Measurements from ENCODE around the gene GSG1. TPM values are rescaled to one million over a fixed set of nuclear protein-coding genes. Genes with fewer than 3 reads are reported as not detected.

GSG1 gene
- total RNA-seq, 2 experiments from 2014 or later = not detected

DNA sequence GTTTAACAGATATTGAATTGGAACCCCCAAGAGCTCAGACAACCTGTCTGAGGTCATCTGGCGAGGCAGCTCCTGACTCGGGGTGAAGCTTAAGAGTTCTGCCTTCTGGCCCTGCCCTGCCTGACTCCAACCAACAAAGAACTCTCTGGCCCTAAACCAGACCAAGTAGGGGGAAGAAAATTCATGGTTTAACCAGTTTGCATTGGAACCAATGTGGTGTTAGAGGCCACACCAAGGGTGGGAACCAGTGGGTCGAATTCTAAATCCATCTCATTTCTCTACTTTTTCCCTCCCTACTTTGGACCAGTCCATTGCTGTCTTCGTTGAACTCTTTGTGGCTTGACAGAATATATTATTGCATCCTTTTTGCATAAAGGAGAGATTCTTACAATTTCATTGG lies 30.4 kb upstream of the GSG1 start:
- peaks cover 12% of the 10 kb centered on the region for H3K4me1 Mint-ChIP-seq
- H3K9me3 Mint-ChIP-seq = no peaks in the 10 kb centered on the region
- H3K4me3 Mint-ChIP-seq = no peak overlapping the region
- H3K27ac Mint-ChIP-seq = no peak overlapping the region
- no peak for DNase-seq
- no peaks in the 10 kb centered on the region for H3K36me3 Mint-ChIP-seq (ENCODE audit: low read depth)
- H3K27me3 Mint-ChIP-seq = peaks cover 13% of the 10 kb centered on the region
- ChIA-PET POLR2A (no interaction called here), CTCF (no interaction called here)

DNA sequence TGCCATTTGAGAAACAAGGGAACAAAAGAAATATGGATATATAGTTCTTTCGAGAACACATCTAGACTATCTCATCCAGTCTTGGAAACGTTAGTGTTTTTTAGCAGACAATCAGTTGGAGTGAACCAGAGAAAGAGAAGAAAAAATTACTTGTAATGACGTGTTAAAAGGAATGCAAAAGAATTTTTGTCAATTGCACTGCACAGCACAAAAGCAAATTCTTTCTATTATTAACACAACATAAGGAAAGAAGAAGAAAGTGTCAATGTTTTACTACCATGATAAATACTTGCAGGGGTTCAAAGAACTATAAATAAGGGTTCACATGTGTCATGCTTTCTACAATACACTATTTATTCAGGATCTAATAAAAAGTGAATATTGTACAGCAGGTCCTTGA lies 27.5 kb upstream of the GSG1 start:
- no peaks in the 10 kb centered on the region for H3K9me3 Mint-ChIP-seq
- CTCF ChIA-PET = no interaction called here
- POLR2A ChIA-PET = no interaction called here
- no peak overlapping the region for H3K27ac Mint-ChIP-seq
- H3K36me3 Mint-ChIP-seq (ENCODE audit: low read depth) = no peaks in the 10 kb centered on the region
- no peak for DNase-seq
- peaks cover 15% of the 10 kb centered on the region for H3K27me3 Mint-ChIP-seq
- H3K4me1 Mint-ChIP-seq = peaks cover 10% of the 10 kb centered on the region
- H3K4me3 Mint-ChIP-seq = no peak overlapping the region

DNA sequence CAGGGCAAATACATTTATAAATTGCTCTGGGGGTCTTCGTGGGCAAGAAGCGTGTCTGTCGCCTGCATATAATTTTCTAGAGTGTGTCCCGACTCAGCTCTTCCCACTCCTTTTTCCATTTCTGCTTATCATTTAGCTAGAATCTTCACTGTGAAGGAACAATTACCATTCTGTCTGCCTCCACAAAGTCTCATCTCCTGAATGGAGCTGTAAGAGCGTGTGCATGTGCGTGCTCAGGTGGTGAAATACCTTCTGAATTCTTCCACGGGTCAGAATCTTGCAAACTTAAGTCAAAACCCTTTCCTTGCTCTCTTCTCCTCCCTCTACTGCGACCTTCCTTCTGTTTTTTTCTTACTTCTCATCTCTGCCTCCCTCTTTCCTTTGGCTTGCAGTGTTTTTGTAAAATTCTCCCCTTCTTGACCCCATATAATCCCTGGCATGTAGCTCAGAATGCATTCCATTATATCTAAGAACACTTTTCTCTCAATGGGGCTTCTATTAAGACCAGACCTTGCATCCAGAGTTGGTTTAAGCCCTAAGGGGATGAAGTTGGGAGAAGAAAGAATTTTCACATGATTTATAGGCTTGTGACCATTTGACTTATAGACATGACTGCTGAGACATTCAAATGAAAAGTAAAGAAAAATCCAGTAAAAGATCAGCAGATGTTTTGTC lies 25.0 kb upstream of the GSG1 start:
- no peak for DNase-seq
- no peak overlapping the region for H3K4me3 Mint-ChIP-seq
- H3K27me3 Mint-ChIP-seq = peaks cover 10% of the 10 kb centered on the region
- no peaks in the 10 kb centered on the region for H3K9me3 Mint-ChIP-seq
- H3K27ac Mint-ChIP-seq = no peak overlapping the region
- H3K36me3 Mint-ChIP-seq (ENCODE audit: low read depth) = no peaks in the 10 kb centered on the region
- ChIA-PET POLR2A (no interaction called here), CTCF (interaction anchor here (0.5 to 1.0 kb wide), 2 partner anchors 15 to 448 kb away, joined by 3 to 4 read pairs; no protein-coding TSS in a partner anchor)
- H3K4me1 Mint-ChIP-seq = peaks cover 10% of the 10 kb centered on the region

DNA sequence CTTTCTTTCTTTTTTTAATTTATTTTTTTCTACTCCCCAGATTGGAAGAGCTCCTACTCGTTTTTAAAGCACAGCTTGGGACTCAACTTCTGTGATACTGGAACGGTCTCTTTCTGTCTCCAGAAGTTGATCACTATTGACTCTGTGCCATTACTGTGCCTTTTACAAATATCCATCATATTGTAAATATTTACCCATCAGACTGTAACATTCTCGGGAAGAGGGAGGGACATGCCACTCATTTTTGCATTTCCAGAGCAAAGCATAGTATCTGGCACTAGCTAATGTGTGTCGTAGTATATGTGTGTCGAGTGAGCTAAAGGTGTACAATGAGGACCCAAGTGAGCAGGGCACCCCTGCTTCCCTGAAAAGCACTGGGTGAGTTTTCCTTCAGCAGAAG lies 24.0 kb upstream of the GSG1 start:
- DNase-seq = no peak
- H3K27me3 Mint-ChIP-seq = peaks cover 10% of the 10 kb centered on the region
- no peaks in the 10 kb centered on the region for H3K9me3 Mint-ChIP-seq
- no peak overlapping the region for H3K4me3 Mint-ChIP-seq
- POLR2A ChIA-PET = no interaction called here
- H3K4me1 Mint-ChIP-seq = peaks cover 10% of the 10 kb centered on the region
- no peak overlapping the region for H3K27ac Mint-ChIP-seq
- CTCF ChIA-PET = interaction anchor here (1.1 kb wide), 1 partner anchor 129 kb away, joined by 3 read pairs; no protein-coding TSS in a partner anchor
- no peaks in the 10 kb centered on the region for H3K36me3 Mint-ChIP-seq (ENCODE audit: low read depth)

DNA sequence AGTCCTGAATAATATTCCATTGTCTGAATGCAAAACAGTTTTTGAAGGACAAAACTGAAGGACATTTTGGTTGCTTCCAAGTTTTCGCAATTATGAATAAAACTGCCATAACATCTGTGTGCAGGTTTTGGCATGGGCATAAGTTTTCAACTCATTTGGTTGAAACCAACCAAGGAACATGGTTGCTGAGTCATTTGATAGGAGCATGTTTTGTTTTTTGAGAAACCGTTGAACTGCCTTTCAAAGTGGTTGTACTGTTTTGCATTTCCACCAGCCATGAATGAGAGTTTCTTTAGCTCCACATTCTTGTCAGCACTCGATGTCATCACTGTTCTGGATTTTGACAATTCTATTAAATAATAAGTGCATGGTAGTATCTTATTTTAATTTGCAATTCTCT lies 23.0 kb upstream of the GSG1 start:
- Mint-ChIP-seq H3K36me3 (ENCODE audit: low read depth) (no peaks in the 10 kb centered on the region), H3K4me1 (peaks cover 5% of the 10 kb centered on the region), H3K9me3 (no peaks in the 10 kb centered on the region), H3K27ac (no peak overlapping the region), H3K4me3 (no peak overlapping the region), H3K27me3 (peaks cover 10% of the 10 kb centered on the region)
- ChIA-PET POLR2A (no interaction called here), CTCF (interaction anchor here (0.6 to 1.2 kb wide), 2 partner anchors 30 to 133 kb away, joined by 3 to 7 read pairs; no protein-coding TSS in a partner anchor)
- no peak for DNase-seq

DNA sequence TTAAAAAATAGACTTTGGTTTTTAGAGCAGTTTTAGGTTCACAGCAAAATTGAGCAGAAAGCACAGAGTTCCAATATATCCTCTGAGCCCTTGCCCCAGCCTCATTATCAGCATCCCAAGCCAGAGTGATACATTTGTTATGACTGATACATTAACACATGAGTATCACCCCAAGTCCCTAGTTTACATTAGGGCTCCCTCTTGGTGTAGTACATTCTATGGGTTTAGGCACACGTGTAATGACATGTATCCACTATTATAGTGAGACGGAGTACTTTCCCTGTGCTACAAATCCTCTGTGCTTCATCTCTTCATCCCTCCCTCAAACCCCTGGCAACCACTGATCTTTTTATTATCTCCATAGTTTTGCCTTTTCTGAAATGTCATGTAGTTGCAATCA lies 22.5 kb upstream of the GSG1 start:
- CTCF ChIA-PET = interaction anchor here (0.6 to 1.2 kb wide), 2 partner anchors 31 to 133 kb away, joined by 3 to 7 read pairs; no protein-coding TSS in a partner anchor
- Mint-ChIP-seq H3K27me3 (peaks cover 7% of the 10 kb centered on the region), H3K36me3 (ENCODE audit: low read depth) (no peaks in the 10 kb centered on the region)

DNA sequence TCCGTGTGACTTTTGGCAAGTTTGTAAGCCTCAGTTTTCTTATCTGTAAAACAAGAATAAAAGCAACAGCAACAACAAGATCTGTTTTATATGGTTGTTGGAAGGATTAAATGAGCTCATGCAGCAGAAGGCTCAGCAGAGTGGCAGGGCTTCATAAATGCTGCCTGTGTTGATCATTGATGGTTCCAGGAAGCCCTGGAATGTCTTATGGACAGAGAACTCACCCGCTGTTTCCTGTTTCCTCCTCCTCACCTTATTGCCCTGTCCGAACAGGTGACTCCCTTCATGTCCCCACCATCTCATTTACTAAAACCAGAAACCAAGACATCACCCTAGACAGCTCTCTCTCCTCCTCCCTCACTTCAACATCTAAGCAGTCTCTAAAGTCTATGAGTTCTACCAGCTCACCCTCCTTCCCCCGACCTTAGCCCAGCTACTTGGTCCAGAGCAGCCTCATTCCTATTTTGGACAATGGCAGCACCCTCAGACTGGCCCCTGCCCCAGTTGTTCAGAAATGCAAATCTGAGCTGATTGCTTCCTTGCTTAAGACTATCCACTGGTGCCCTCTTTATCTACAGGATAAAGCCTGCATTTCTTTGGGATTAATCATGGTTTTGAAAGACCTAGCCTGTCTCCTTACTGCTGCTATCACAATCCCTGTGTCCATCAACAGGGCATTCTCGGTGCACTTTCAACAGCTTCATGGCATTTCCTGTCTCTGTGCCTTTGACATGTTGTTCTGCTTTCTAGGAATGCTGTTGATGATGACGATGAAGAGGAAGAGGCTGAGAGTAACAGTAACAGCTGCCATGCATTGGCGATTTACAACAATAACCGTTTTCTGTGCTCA lies 21.4 kb upstream of the GSG1 start:
- no peaks in the 10 kb centered on the region for H3K4me1 Mint-ChIP-seq
- no peaks in the 10 kb centered on the region for H3K36me3 Mint-ChIP-seq (ENCODE audit: low read depth)
- DNase-seq = no peak
- no peak overlapping the region for H3K4me3 Mint-ChIP-seq
- H3K27me3 Mint-ChIP-seq = peaks cover 2% of the 10 kb centered on the region
- CTCF ChIA-PET = interaction anchor here (0.5 to 1.6 kb wide), 2 partner anchors 13 to 128 kb away, joined by 3 to 6 read pairs; no protein-coding TSS in a partner anchor
- no peaks in the 10 kb centered on the region for H3K9me3 Mint-ChIP-seq
- no peak overlapping the region for H3K27ac Mint-ChIP-seq
- POLR2A ChIA-PET = no interaction called here

More for the DNA sequence above, 22.5 kb upstream of the GSG1 start:
- Mint-ChIP-seq H3K9me3 (no peaks in the 10 kb centered on the region), H3K4me3 (no peak overlapping the region), H3K4me1 (peaks cover 5% of the 10 kb centered on the region), H3K27ac (no peak overlapping the region)
- POLR2A ChIA-PET = no interaction called here
- no peak for DNase-seq

DNA sequence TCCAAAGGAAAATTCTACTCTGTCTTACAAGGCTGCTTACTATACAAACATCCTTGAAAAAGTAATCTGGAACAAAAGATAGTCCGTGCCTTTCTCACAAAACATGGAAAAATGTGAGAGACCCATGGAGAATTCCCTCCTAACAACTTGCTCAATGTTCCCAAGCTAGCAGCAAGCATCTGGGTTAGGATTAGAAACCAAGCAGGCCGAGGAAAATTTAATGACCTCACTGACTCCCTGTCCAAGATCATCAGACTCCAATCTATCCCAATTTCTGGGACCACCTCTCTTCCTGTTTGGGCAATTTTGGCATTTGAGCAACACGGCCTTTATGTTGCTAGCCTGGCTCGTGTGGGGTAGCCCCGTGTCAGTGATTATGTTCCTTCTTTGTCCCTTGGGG lies 18.1 kb upstream of the GSG1 start:
- Mint-ChIP-seq H3K4me1 (no peaks in the 10 kb centered on the region), H3K27ac (no peak overlapping the region), H3K27me3 (peaks cover 5% of the 10 kb centered on the region), H3K4me3 (no peak overlapping the region), H3K36me3 (ENCODE audit: low read depth) (no peaks in the 10 kb centered on the region), H3K9me3 (no peaks in the 10 kb centered on the region)
- POLR2A ChIA-PET = no interaction called here
- CTCF ChIA-PET = no interaction called here
- DNase-seq = no peak

DNA sequence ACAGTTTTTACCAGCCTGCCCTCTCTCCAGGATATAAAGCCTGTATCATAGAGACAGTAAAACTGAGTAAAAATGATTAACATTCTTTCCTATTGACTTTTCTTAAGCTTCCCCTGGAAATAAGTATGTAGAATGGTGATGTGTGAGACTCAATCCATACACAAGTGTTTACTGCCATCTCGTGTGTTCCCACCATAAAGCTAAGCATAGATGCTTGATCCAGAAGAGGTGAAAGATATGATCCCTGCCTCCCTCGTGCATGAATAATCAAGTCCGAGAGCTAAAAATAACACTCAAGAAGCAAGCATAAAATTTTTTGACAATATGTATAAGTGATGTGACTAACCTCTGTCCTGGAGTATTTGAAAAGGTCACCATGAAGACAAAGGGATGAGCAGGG lies 16.9 kb upstream of the GSG1 start:
- Mint-ChIP-seq H3K9me3 (no peaks in the 10 kb centered on the region), H3K4me1 (no peaks in the 10 kb centered on the region), H3K27ac (no peak overlapping the region), H3K36me3 (ENCODE audit: low read depth) (no peaks in the 10 kb centered on the region), H3K27me3 (peaks cover 11% of the 10 kb centered on the region), H3K4me3 (no peak overlapping the region)
- ChIA-PET CTCF (interaction anchor here (0.6 kb wide), 1 partner anchor 148 kb away, joined by 3 read pairs; no protein-coding TSS in a partner anchor), POLR2A (no interaction called here)
- DNase-seq = no peak

DNA sequence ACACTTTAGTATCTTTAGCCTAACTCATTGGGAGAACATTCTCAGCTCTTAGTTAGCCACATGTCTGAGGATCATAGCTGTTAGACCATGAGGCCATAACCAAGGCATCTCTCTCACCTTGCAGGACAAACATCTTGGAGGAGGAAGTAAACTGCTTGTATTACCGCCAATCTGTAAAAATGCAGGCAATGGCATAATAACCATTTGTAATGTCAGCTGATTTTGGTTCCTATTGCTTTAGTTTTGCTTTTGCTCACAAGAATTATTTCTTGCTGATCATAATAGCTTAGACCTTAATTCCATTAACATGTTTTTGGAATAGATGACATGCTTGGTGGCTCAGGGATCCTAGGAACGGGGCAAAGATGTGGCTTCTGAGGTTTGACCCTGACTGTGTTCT lies 16.4 kb upstream of the GSG1 start:
- no peak overlapping the region for H3K4me3 Mint-ChIP-seq
- POLR2A ChIA-PET = no interaction called here
- H3K4me1 Mint-ChIP-seq = no peaks in the 10 kb centered on the region
- CTCF ChIA-PET = no interaction called here
- no peak overlapping the region for H3K27ac Mint-ChIP-seq
- no peaks in the 10 kb centered on the region for H3K36me3 Mint-ChIP-seq (ENCODE audit: low read depth)
- H3K9me3 Mint-ChIP-seq = no peaks in the 10 kb centered on the region
- peaks cover 11% of the 10 kb centered on the region for H3K27me3 Mint-ChIP-seq
- no peak for DNase-seq

DNA sequence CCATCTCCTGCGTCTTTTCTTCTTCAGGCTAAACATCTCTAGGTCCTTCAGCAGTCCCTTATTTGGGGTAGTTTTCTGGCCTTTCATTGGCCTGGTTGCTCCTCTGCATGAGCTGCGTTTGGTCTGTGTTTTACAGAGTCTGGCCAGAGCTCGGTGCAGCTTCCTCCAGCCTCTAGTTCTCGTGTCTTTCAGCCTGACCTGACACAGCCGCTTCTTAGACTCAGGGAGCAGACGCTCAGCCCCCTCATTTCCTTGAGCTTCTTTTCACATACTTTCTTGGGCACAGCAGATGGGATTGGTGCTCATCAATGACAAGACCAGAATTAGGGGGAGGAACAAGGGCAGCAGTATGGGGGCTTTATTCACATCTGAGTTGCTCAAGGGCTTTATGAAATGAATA lies 13.6 kb upstream of the GSG1 start:
- no peak overlapping the region for H3K27ac Mint-ChIP-seq
- no peaks in the 10 kb centered on the region for H3K9me3 Mint-ChIP-seq
- H3K4me3 Mint-ChIP-seq = no peak overlapping the region
- peaks cover 20% of the 10 kb centered on the region for H3K27me3 Mint-ChIP-seq
- no peaks in the 10 kb centered on the region for H3K36me3 Mint-ChIP-seq (ENCODE audit: low read depth)
- H3K4me1 Mint-ChIP-seq = no peaks in the 10 kb centered on the region
- POLR2A ChIA-PET = no interaction called here
- CTCF ChIA-PET = interaction anchor here (0.6 to 1.6 kb wide), 4 partner anchors 13 to 380 kb away, joined by 3 to 4 read pairs (median 3); no protein-coding TSS in a partner anchor
- DNase-seq = no peak

DNA sequence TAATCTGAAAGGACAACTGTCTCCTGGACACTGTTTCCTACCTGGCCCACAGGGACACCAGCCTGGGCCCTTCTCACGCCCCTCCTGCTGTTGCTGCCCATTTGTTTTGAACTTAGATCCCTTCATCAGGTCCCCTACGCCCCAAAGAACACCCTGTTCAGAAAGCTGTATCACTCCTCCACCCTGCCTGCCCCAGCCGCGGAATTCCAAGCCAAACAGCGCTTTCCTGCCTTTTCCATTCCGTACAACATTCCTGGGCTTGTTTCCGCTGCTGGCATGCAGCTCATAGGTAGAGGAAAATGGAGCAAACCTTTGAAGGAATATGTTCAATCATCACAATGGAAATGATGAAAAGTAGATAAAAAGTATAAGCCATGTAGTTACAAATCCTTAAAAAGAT lies 12.8 kb upstream of the GSG1 start:
- peaks cover 22% of the 10 kb centered on the region for H3K27me3 Mint-ChIP-seq
- no peaks in the 10 kb centered on the region for H3K4me1 Mint-ChIP-seq
- no peak for DNase-seq
- H3K27ac Mint-ChIP-seq = no peak overlapping the region
- H3K9me3 Mint-ChIP-seq = no peaks in the 10 kb centered on the region
- no peak overlapping the region for H3K4me3 Mint-ChIP-seq
- no peaks in the 10 kb centered on the region for H3K36me3 Mint-ChIP-seq (ENCODE audit: low read depth)
- ChIA-PET POLR2A (no interaction called here), CTCF (interaction anchor here (1.1 to 2.2 kb wide), 3 partner anchors 16 to 91 kb away, joined by 3 to 7 read pairs (median 3); no protein-coding TSS in a partner anchor)
